Activated CD4-positive, alpha-beta T cell treated with anti-CD3 and anti-CD28 coated beads for 24 hours (primary cell): Measurements from ENCODE around the gene BORCS5.
A peak's percentile ranks its signal among the peaks of the same experiment; 100 is the strongest.

ENCODE experiments used
- DNase-seq, 2 donors: peaks; one replicate each; pipeline ENCODE4 v3.0.0-alpha.2; 2020; ENCODE audit warnings: low read depth in 2 of 2

The BORCS5 gene

DNA sequence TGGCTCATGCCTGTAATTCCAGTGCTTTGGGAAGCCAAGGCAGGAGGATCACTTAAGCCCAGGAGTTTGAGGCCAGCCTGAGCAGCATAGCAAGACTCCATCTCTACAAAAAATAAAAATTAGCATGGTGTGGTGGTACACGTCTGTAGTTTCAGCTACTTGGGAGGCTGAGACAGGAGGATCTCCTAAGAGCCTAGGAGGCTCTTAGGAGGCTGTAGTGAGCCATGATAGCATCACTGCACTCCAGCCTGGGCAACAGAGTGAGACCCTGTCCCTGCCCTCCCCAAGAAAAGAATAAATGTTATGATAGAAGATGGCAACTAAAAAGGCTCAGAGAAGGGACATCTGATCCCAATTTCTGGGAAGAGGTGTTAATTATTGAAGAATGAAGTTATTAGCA, 3.6 kb upstream of the BORCS5 start:
- DNase-seq, result no peak

DNA sequence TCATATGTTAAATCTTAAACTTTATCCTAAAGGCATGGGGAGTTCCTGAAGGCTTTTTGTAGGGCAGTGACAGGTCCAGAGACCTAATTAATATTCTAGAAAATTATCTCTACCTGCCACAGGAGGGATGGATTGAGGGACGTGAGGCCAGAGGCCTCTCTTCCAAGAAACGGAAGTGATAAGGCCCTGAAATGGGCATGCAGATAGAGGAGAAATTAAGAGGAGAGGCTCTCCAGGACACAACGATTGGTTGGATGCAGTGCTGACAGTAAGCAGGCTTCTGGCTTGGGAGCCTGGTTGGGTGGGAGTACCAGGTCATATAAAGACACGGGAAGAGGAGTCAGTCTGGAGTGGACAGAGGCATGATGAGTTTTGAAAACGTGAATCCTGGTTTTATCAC, 3.1 kb upstream of the BORCS5 start:
- no peak for DNase-seq

DNA sequence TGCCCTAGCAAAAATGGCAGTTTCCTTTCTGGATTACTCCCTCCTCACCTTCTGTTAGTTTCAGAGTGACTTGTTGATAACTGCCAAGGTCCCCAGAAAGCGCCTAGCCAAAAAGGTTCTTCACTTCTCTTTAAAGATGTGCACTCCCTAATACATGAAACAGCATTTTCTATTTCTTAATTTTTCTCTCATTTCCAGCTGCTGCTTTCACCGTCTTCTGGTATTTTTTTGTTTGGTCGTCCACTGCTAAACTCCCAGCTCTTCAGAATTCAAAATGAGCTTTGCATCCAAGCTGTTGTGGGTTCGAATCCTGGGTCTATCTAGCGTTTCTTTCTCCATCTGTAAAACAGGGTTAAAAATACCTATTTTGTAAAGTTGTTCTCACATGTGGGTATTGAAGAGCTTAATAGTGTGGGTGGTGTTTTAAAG, 397 bp upstream of the BORCS5 start:
- DNase-seq, result no peak

DNA sequence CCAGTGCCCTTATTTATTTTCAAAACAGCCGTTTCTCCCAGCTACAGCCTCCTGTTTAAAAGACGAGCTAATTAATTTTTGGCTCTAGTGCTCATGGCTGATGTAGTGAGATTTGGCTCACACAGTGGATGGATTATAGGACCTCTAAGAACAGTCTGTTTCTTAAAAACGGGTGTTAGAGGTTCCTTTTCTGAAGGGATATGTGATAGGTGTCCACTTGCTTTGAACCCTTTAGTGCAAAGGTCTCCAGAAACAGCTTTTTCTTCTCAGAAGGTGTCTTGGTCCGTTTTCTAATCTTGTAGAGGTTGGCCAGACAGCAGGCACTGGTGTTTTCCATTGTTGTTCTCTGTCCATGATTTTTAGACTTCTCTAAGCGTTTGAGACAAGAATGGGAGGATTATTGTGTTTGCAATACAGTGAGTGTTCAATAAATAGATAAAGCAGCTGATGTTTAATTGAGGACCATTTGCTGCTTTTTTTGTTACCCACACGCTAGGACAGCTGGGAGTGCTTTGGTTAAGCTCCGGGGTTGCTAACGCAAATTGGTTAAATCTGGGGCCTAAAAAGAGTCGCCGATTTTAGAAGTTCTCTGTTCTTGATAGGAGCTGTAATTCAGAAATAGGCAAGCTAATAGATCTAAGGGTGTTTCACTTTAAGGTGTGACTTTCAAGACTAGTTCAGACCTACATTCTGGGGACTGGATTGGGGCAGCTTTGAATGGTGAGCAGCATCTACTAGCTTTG, 1.0 kb downstream of the BORCS5 start:
- DNase-seq, result no peak

DNA sequence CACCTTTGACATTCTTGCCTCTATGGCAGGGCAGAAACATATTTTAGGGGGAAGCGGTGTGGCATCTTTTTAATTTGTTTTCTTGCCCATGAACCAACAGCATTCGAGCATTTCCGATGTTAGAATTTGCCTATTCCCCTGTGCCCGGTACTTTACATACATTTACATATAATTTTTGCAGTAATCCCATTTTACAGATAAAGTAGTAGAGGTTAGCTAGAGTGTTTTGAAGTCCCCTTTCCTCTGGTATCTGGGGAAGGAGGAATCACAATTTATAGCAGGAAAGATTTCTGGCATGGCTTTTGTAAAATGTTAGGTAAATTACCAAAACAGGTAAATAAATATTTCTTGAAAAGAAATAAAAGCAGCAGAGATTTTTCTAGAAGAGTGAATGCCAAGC, 1.6 kb downstream of the BORCS5 start:
- no peak for DNase-seq

DNA sequence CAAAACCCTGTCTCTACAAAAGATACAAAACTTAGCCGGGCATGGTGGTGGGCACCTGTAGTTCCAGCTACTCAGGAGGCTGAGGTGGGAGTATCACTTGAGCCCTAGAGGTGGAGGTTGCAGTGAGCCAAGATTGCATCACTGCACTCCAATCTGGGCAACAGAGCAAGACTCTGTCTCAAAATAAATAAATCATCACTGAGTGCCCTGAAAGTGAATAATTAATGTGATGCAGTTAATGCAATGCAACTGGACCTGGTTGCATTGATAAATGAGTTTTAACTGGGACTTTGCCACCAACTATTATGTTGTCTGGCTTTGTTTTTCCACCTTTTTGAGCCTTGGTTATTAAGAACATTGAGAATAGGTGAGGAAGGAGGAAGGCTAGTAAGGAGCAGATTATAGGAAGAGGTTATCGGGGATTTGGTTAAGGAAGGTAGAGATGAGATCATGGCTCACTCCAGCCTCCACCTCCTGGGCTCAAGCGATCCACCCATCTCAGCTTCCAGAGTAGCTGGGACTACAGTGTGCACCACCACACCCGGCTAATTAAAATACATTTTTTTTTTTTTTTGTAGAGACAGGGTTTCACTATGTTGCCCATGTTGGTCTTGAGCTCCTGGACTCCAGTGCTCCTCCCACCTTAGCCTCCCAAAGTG, 8.0 kb downstream of the BORCS5 start:
- no peak for DNase-seq

DNA sequence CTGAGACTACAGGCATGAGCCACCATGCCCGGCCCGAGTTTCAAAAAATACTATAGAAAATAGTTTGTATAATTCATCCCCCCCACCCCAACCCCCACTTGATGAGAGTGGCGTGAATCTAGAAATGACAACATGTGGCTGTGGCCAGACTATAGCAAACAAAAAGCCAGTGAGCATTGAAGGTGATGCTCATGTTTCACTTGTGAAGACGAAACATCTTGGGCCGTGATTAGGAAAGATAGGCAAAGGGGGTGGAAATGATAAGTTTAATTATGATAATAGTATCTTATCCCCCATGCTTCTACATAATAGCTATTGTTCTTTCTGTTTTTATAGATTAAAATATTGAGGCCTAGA, 8.5 kb downstream of the BORCS5 start:
- no peak for DNase-seq

DNA sequence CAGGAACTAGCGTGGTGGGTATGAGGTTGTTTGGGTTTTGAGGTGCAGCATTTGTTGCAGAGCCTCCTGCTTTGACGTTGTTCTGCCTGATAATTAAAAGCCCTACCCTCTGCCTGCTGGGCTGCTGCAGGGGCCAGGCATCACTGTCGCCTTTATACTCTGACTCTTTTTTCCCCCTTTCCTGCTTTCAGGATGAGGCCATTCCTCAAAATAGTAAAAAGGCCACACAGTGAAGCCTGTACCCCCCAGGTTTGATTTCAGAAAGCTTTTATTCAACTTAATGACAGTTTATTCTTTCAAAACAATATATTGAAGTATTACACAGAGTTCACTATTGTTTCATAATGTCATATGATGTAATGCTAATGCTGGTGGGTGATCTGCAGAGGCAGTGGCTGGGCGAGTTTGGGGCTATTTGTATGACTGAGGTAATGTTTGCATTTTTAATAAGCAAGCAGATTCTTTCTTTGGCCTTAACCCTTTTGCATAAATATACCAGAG, 9.1 kb downstream of the BORCS5 start:
- DNase-seq, result no peak

DNA sequence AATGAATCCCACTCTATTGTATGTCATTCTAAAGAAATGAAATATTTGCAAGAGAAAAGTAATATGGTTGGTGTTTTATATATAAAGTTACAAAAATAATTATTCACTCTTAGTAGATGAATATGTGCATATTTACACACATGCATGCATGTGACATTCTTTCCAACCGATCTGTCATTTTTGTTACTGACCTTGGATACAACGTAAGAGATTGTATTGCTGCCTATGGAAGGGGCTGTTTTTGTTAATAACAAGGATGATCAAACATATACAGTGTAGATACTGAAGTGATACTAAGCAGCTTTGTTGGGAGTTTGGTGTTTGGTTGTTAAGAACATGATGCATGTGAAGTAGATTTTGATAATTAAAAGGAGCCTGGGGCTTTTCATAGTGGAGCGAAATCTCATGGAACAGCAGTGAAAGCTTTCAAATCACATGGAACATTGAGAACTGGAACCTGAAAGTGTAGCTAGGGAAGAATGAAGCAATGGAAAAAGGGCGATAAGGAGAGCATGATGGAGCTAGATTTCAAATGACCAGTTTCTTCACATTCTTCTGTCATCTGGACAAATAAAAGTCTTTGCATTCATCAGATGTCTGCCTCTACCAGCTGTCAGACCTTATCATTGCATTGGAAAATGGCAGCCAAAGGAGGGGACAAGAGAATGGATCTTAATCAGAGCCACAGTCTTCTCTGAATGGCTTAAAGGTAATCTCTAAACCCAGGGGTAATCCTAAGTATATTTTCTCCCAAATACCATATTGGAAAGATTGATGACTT, 10.0 kb downstream of the BORCS5 start:
- no peak for DNase-seq

DNA sequence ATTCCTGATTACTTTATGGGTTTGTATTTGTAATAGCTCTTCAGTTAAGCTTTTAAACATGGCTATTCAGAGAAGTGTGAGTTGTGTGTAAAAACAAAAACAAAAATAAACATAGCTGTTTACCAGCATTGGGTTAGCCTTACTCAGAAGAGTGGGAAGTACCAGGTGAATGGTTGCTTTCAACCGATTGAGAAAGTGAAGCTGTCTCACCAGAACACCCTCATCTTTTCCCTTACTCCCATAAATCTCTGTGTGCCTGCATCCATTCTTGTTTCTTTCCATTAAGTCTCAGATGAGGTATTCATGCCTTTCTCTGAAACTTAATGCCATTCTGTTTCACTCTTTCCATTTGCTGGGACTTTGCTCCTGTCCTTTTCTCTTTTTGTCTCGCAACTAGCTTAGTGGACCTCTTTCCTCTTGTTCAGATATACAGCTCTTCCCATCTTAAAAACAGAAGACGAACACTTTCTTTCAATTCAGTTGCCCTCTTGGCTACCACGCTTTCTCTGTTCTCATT, 10.7 kb downstream of the BORCS5 start:
- no peak for DNase-seq

DNA sequence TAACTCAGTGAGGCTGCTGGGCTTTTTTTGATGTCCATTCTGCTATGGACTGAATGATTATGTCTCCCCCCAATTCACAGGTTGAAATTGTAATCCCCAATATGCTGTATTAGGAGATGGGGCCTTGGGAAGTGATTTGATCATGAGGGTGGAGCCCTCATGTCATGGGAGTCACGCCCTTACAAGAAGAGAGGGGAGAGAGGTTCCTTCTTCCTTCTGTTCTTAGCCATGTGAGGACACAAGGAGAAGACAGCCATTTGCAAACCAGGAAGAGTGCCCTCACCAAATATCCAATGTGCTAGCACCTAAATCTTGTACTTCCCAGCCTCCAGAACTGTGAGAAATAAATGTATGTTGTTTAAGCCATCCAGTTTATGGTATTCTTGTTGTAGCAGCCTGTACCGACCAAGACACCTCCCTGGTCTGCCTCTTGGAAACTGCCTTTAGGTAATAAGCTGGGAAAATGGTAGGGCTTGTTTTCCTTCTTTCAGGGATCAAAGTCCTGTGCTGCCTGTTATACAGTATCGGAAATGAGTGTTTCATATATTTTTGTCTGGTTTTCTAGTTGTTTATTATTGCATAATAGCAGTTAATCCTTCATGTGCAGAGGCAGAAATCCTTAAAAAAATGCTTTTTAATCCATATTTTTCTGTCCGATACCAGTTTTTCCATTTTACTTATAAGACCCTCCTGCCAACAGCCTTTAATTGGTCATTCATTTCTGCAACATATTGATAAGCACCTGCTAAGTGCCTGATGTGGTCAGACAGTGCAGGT, 16.3 kb downstream of the BORCS5 start:
- no peak for DNase-seq

DNA sequence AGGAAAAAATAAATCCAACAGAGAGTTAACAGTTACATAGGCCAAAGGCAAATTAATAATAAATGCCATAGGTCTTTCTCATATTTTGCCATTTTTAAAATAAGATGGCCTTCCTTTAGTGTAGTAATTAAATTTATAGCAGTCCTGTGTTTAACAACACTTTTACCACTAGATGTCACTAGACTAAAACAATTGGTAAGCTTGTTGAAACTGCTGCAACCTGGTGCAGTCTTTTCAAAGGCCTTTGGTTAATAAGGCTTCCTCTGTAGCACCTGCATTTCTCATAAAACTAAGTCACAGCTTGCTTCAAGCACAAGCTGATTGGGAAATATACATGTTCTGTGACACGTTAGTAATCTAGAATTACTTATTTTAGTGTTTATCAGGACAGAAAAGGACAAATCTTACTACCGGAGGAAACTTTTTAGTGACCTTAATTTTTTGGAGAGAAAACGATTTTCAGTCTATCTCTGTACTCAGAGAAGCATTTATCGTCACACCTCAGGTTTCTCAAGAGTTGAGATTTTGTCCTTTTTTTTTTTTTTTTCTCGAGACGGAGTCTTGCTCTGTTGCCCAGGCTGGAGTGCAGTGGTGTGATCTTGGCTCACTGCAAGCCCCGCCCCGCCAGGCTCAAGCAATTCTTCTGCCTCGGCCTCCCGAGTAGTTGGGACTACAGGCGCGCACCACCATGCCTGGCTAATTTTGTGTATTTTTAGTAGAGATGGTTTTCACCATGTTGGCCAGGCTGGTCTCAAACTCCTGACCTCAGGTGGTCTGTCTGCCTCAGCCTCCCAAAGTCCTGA, 20.0 kb downstream of the BORCS5 start:
- no peak for DNase-seq

DNA sequence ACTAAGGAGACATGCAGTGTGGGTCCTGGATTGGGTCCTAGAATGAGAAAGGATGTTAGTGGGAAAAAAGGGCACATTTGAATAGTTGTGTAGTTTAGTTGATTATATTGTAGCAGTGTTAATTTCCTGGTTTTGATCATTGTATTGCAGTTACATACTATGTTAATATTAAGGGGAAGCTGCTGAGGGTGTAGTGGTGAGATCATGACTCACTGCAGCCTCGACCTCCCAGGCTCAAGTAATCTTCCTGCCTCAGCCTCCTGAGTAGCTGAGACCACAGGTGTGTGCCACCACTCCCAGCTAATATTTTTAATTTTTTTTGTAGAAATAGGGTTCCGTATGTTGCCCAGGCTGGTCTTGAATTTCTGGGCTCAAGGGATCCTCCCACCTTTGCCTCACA, 21.7 kb downstream of the BORCS5 start:
- no peak for DNase-seq

DNA sequence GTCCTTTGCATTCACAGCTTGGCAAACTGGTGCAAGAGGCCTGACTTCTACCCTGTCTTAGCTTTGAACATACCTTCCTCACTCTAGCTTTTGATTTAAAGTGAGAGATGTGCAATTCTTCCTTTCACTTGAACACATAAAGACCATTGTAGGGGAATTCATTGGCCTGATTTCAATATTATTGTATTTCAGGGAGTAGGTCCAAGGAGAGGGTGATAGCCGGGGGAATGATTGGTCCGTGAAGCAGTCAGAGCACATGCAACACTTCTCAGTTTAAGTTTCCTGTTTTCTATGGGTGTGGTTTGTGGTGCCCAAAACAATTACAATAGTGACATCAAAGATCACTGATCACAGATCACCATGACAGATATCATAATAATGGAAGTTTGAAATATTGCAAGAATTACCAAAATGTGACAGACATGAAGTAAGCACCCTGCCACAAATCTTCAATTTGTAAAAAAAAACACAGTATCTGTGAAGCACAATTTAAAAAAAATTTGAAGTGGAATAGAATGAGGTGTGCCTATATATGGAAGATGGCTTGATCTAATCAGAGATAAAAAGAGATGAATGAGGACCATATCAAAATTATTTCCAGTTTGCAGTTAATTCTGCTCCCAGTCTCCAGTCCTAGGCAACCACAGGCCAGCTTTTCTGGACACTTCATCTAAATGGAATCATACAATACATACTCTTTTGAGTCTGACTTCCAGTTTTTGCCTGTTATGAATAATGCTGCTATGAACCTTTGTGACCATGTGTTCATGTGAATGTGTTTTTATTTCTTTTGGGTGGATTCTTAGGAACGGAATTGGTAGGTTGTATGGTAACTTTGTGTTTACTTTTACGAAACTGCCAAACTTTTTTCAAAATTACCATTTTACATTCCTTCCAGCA, 23.2 kb downstream of the BORCS5 start:
- DNase-seq, result no peak

DNA sequence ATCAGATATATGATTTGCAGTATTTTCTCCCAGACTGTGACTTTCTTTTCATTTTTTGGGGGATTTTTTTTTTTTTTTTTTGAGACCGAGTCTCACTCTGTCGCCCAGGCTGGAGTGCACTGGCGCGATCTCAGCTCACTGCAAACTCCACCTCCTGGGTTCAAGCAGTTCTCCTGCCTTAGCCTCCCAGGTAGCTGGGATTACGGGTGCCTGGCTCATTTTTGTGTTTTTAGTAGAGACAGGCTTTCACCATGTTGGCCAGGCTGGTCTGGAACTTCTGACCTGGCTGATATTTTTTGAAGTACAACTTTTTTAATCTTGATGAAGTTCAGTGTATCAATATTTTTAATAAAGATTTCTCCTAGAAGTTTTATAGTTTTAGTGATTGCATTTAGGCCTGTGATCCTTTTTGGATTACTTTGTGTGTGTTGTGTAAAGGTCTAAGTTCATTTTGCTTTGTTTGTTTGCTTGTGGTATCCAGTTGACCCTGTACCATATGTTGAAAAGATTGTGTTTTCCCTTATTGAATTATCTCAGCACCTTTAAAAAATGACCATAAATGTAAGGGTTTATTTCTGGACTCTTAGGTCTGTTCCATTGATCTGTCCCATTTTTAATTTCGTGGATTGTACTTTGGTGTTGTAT, 24.2 kb downstream of the BORCS5 start:
- DNase-seq, result no peak

DNA sequence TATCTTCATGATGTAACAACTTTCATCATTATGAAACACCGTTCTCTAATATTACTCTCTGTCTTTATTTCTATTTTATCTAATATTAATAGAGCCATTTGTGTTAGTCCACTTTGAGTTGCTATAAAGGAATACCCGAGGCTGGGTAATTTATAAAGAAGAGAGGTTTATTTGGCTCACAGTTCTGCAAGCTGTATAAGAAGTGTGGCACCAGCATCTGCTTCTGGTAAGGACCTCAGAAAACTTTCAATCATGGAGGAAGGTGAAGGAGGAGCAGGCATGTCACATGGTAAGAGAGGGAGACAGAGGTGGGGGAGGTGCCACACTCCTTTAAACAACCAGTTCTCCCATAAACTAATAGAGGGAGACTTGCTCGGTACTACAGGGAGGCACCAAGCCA, 25.1 kb downstream of the BORCS5 start:
- DNase-seq, result no peak

DNA sequence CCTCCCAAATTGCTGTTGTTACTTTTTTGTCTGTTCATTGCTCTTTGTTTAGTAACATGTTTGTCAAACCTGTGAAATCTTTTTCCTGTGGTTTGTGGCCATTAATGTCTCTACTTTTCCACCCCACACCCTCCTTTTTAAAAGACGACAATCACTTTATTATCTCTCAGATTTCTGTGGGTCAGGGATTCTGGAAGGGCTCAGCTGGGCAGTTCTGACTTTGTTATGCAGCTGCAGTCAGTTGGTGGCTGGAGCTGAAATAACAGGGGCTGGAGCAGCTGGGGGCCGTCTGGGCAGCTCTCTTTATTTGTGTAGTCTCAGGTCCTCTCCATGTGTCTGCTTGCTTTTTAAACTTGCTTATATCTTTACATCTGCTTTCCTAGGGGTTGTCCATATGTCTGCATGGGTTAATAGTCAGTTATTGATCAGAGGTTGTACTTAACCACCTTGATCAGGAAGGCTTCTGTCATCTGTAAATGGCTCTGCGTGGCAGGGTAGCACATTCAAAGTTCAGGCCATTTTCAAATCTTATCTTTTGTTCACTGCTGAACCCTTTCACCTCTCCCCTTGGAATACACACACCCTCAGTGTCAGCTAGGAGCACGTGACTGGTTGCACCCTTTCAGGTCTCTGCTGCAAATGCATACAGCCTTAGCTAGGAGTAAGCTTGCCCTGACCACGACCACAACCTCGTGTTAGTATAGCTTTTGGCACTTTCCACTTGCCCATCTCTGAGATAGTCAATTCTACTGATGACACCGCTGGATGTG, 27.9 kb downstream of the BORCS5 start:
- DNase-seq, result peak in 1 of 2 donors; percentile 11

DNA sequence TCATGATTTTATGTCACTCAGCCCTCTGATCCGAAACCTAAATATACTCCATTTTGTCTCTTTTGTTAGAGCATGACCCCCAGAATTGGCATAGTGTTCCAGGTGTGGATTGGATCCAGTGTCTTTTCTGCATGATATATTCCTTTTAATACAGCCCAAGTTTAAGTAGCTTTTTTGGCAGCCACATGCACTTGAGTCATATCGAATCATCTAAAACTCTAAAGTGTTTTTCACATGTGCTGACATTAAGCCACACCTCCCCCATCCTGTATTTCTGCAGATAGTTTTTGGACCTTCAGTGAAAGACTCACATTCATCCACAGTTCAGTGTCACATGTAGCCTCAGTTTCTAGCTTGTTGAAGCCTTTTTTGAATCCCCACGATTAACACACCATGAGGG, 30.6 kb downstream of the BORCS5 start:
- DNase-seq, result no peak

DNA sequence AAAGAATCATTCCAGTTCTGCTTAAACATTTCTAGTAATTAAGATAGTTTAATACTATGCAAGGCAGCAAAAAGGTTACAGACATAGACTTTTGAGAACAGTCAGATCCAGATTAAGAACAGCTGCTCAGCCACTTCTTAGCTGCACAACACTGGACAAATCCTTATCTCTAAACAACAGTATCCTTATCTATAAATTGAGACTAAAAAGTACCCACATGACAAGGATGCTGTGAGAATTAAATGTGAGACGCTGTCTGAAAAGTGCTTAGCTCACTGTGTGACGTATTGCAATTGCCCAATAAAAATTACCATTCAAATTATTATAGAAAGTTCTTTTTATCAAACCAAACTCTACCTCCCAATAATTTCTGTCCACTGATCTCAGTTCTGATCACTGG, 35.5 kb downstream of the BORCS5 start:
- no peak for DNase-seq
